HepG2 (cell line): ENCODE results near the gene OR5B21. TPM values are rescaled to one million over a fixed set of nuclear protein-coding genes. Genes with fewer than 3 reads are reported as not detected.

ENCODE experiments used
- ATAC-seq: fragments of 200-7000 bp; cut with Tn5 transposase; 3 replicates; pipeline ENCODE4 v1.9.1; 2020; ENCODE audit warnings: mild to moderate bottlenecking, moderate library complexity
- BruUV-seq: library from RNA; stranded (reverse); fragments of 400-500 nt; replicated peaks from 2 replicates; lab custom pipeline; 2021; lab: Mats Ljungman, UMichigan
- CTCF ChIA-PET: fragments of 300-600 bp; formaldehyde crosslinking; extraction: SDS; loops from one replicate; lab custom pipeline; 2021; ENCODE audit warnings: low total read pairs, inconsistent platforms, low intra/inter-chr PET ratio; lab: Yijun Ruan, JAX
- POLR2A ChIA-PET: fragments of 350-600 bp; sonication (Branson Sonifier 250); formaldehyde crosslinking; loops from one replicate; lab custom pipeline; 2020; ENCODE audit warnings: antibody characterized with exemption, inconsistent platforms; lab: Yijun Ruan, JAX
- DNase-seq: peaks from one replicate; pipeline ENCODE4 v3.0.0-alpha.2; 2015; ENCODE audit warnings: low spot score
- FAIRE-seq: peaks from 3 replicates; lab custom pipeline; 2011; peaks lifted over from hg19 to GRCh38; lab: Jason Lieb, UNC
- H2AFZ ChIP-seq: one replicate; pipeline ENCODE4 v1.6.1; 2011; ENCODE audit warnings: low read length, inconsistent platforms
- H3K27ac ChIP-seq: fragments of 300-600 bp; 3 replicates; pipeline ENCODE4 v1.8.0; 2011; ENCODE audit warnings: mixed run types, mild to moderate bottlenecking, mixed read lengths, low read length, inconsistent platforms; ENCODE audit not compliant: insufficient read depth; ENCODE audit errors: extremely low read length
- H3K27me3 ChIP-seq, 2 experiments: fragments of 200-600 bp in 1 of 2; 2 replicates in 1 of 2; 3 replicates in 1 of 2; pipeline versions ENCODE4 v1.6.0 to v1.8.0; 2011; ENCODE audit warnings: low read length in 2 of 2, mild to moderate bottlenecking in 2 of 2, moderate library complexity in 2 of 2, inconsistent platforms in 1 of 2; ENCODE audit not compliant: insufficient read depth in 2 of 2, control insufficient read depth in 1 of 2
- H3K36me3 ChIP-seq, 2 experiments: fragments of 200-600 bp in 1 of 2; replicated peaks in 1 of 2; 2 replicates in 1 of 2; 3 replicates in 1 of 2; pipeline versions ENCODE4 v1.5.1 to v1.8.0; 2011; ENCODE audit warnings: low read length in 2 of 2, inconsistent platforms in 1 of 2; ENCODE audit not compliant: insufficient read depth in 2 of 2, control insufficient read depth in 1 of 2
- H3K4me1 ChIP-seq: 2 replicates; pipeline ENCODE4 v1.5.1; 2012; ENCODE audit warnings: low read length, inconsistent platforms; ENCODE audit not compliant: insufficient read depth
- H3K4me2 ChIP-seq: 2 replicates; pipeline ENCODE4 v1.6.0; 2011; ENCODE audit warnings: low read depth, low read length, inconsistent platforms
- H3K4me3 ChIP-seq, 3 experiments: fragments of 200-600 bp in 1 of 3; sonication (generic), shearing (Covaris generic) in 1 of 3; replicated peaks in 1 of 3; 2 replicates each; pipeline ENCODE4 v1.5.1; 2011 to 2016; ENCODE audit warnings: low read length in 3 of 3, inconsistent platforms in 2 of 3, low read depth in 2 of 3, mild to moderate bottlenecking in 2 of 3, control low read depth in 1 of 3, mixed read lengths in 1 of 3; ENCODE audit not compliant: insufficient read depth in 1 of 3
- H3K79me2 ChIP-seq: one replicate; pipeline ENCODE4 v1.6.1; 2011; ENCODE audit warnings: low read length, inconsistent platforms; ENCODE audit not compliant: insufficient read depth
- H3K9ac ChIP-seq: 2 replicates; pipeline ENCODE4 v1.6.0; 2011; ENCODE audit warnings: mild to moderate bottlenecking, low read depth, low read length, inconsistent platforms; ENCODE audit not compliant: insufficient read depth
- H3K9me3 ChIP-seq: 2 replicates; pipeline ENCODE4 v1.5.1; 2012; ENCODE audit warnings: mild to moderate bottlenecking, low read length
- H4K20me1 ChIP-seq: 2 replicates; pipeline ENCODE4 v1.6.0; 2011; ENCODE audit warnings: inconsistent platforms, mild to moderate bottlenecking, low read length, moderate library complexity; ENCODE audit not compliant: insufficient read depth
- CEBPB ChIP-seq: IDR thresholded peaks from 2 replicates; pipeline ENCODE4 v1.6.1; 2011; ENCODE audit warnings: low read depth, low read length, improper control_type of control experiment, borderline replicate concordance
- NKX3-1 ChIP-seq: sonication (generic); formaldehyde crosslinking; IDR thresholded peaks from 2 replicates; pipeline ENCODE4 v1.5.0; 2020; ENCODE audit warnings: missing genetic modification reagents
- SAFB2 ChIP-seq: sonication (generic); formaldehyde crosslinking; IDR thresholded peaks from 2 replicates; pipeline ENCODE4 v1.5.1; 2020; ENCODE audit warnings: missing genetic modification reagents, low read depth, mild to moderate bottlenecking, borderline replicate concordance
- SNAI1 ChIP-seq: sonication (generic); formaldehyde crosslinking; IDR thresholded peaks from 2 replicates; pipeline ENCODE4 v1.5.0; 2020; ENCODE audit warnings: mild to moderate bottlenecking, missing genetic modification reagents, borderline replicate concordance
- ZNF230 ChIP-seq: sonication (generic); formaldehyde crosslinking; IDR thresholded peaks from 2 replicates; pipeline ENCODE4 v1.4.0; 2020; ENCODE audit warnings: mild to moderate bottlenecking, missing genetic modification reagents
- ZNF296 ChIP-seq: sonication (generic); formaldehyde crosslinking; conservative IDR thresholded peaks from 2 replicates; pipeline ENCODE4 v1.5.0; 2020; ENCODE audit warnings: mild to moderate bottlenecking, missing genetic modification reagents
- WGBS: methylation state at CpG from one replicate; pipeline ENCODE4 v1.1.6; 2017; ENCODE audit warnings: low lambda C conversion rate; 5-methylcytosine and 5-hydroxymethylcytosine counted together
- in situ Hi-C: cut with HindIII; loops from 2 replicates; pipeline ENCODE4 v1.10.0; 2017; ENCODE audit warnings: low pct_unique_long_range_greater_than_20kb; ENCODE audit not compliant: extremely low pct_ligation_motif_present
- intact Hi-C: fragments of 100-400 bp; cut with micrococcal nuclease; formaldehyde crosslinking; loops from one replicate; pipeline ENCODE4 v1.10.0; 2022; ENCODE audit not compliant: unreplicated experiment
- polyA plus RNA-seq, 8 experiments: library from polyadenylated mRNA; depleted of rRNA in 3 of 8; stranded (reverse) in 7 of 8; unstranded in 1 of 8; fragments of >200 nt; fragmentation: Illumina TruSeq in 4 of 8; extraction: Trizol in 4 of 8; gene quantifications; 2 replicates each; pipeline versions ENCODE4 v1.2.1 to v1.2.3, GENCODE V29; 2011 to 2016; ENCODE audit warnings: low read depth in 4 of 8, missing spikeins in 1 of 8, mixed read lengths in 1 of 8; ENCODE audit not compliant: insufficient read depth in 1 of 8
- total RNA-seq, 5 experiments: library from RNA; depleted of rRNA; stranded (reverse); fragments of >200 nt; fragmentation: Illumina TruSeq; extraction: Trizol; gene quantifications; 2 replicates each; pipeline ENCODE4 v1.2.3, GENCODE V29; 2016; ENCODE audit warnings: low read depth in 1 of 5
- TF ChIP-seq, protein P1 (sequence below): sonication (generic); formaldehyde crosslinking; conservative IDR thresholded peaks from 2 replicates; pipeline ENCODE4 v1.8.0; 2022; ENCODE audit warnings: low read depth, missing genetic modification reagents
- TF ChIP-seq, protein P2 (sequence below): sonication (generic); formaldehyde crosslinking; IDR thresholded peaks from 2 replicates; pipeline ENCODE4 v1.4.0; 2020; ENCODE audit warnings: mild to moderate bottlenecking, missing genetic modification reagents
- TF ChIP-seq, protein P3 (sequence below): sonication (generic); formaldehyde crosslinking; IDR thresholded peaks from 2 replicates; pipeline ENCODE4 v1.5.0; 2020; ENCODE audit warnings: missing genetic modification reagents
- TF ChIP-seq, protein P4 (sequence below): sonication (generic); formaldehyde crosslinking; IDR thresholded peaks from 2 replicates; pipeline ENCODE4 v1.5.0; 2020; ENCODE audit warnings: missing genetic modification reagents

Gene OR5B21
- total and polyA plus RNA-seq, 2 of the 13 experiments (the other 11 are each of a cell fraction or from before 2014, with no cell fraction given), result not detected

DNA sequence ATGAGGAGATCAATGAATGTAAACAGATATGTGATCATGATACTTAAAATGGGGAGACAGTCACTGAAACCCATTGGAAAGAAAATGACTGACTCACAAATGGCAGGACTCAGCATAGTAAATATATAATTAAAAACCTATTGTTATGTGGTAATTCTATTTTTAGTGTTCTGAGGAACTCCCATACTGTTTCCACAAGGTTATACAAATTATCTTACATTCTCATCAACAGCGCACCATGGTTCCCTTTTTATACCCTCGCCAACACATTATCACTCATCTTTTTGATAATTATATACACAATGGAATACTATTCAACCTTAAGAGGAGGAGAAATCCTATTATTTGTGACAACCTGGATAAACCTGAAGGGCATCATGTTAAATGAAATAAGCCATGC is 17.1 kb downstream of the OR5B21 start:
- intact Hi-C loops, result no loop called here
- no peak for DNase-seq
- H3K79me2 ChIP-seq, result no peaks in the 10 kb centered on the region
- no peak overlapping the region for H3K9ac ChIP-seq
- H3K4me3 ChIP-seq, result no peak overlapping the region
- 41% methylated on average over 2 of the region's 2 CpGs for WGBS
- no peaks in the 10 kb centered on the region for H4K20me1 ChIP-seq
- no peaks in the 10 kb centered on the region for H3K36me3 ChIP-seq
- H2AFZ ChIP-seq, result no peak overlapping the region
- BruUV-seq, result no TSS peak
- no peak overlapping the region for H3K27ac ChIP-seq
- ChIA-PET POLR2A (no interaction called here), CTCF (no interaction called here)
- in situ Hi-C loops, result loop anchor here (25.0 kb wide), 1 partner anchor 329 kb away; no protein-coding TSS in a partner anchor
- H3K4me1 ChIP-seq, result no peaks in the 10 kb centered on the region
- no peaks in the 10 kb centered on the region for H3K27me3 ChIP-seq
- ATAC-seq, result no peak
- no peaks in the 10 kb centered on the region for H3K9me3 ChIP-seq
- TF ChIP-seq SNAI1 (CRISPR knock-in tag), result no peak
- TF ChIP-seq, protein P1, sequence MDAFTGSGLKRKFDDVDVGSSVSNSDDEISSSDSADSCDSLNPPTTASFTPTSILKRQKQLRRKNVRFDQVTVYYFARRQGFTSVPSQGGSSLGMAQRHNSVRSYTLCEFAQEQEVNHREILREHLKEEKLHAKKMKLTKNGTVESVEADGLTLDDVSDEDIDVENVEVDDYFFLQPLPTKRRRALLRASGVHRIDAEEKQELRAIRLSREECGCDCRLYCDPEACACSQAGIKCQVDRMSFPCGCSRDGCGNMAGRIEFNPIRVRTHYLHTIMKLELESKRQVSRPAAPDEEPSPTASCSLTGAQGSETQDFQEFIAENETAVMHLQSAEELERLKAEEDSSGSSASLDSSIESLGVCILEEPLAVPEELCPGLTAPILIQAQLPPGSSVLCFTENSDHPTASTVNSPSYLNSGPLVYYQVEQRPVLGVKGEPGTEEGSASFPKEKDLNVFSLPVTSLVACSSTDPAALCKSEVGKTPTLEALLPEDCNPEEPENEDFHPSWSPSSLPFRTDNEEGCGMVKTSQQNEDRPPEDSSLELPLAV (CRISPR knock-in tag), result no peak
- TF ChIP-seq, protein P2, sequence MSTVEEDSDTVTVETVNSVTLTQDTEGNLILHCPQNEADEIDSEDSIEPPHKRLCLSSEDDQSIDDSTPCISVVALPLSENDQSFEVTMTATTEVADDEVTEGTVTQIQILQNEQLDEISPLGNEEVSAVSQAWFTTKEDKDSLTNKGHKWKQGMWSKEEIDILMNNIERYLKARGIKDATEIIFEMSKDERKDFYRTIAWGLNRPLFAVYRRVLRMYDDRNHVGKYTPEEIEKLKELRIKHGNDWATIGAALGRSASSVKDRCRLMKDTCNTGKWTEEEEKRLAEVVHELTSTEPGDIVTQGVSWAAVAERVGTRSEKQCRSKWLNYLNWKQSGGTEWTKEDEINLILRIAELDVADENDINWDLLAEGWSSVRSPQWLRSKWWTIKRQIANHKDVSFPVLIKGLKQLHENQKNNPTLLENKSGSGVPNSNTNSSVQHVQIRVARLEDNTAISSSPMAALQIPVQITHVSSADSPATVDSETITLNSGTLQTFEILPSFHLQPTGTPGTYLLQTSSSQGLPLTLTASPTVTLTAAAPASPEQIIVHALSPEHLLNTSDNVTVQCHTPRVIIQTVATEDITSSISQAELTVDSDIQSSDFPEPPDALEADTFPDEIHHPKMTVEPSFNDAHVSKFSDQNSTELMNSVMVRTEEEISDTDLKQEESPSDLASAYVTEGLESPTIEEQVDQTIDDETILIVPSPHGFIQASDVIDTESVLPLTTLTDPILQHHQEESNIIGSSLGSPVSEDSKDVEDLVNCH (CRISPR knock-in tag), result no peak
- TF ChIP-seq ZNF230 (CRISPR knock-in tag), result no peak
- TF ChIP-seq, protein P3, sequence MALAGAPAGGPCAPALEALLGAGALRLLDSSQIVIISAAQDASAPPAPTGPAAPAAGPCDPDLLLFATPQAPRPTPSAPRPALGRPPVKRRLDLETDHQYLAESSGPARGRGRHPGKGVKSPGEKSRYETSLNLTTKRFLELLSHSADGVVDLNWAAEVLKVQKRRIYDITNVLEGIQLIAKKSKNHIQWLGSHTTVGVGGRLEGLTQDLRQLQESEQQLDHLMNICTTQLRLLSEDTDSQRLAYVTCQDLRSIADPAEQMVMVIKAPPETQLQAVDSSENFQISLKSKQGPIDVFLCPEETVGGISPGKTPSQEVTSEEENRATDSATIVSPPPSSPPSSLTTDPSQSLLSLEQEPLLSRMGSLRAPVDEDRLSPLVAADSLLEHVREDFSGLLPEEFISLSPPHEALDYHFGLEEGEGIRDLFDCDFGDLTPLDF (CRISPR knock-in tag), result no peak
- TF ChIP-seq ZNF296, result no peak
- TF ChIP-seq, protein P4, sequence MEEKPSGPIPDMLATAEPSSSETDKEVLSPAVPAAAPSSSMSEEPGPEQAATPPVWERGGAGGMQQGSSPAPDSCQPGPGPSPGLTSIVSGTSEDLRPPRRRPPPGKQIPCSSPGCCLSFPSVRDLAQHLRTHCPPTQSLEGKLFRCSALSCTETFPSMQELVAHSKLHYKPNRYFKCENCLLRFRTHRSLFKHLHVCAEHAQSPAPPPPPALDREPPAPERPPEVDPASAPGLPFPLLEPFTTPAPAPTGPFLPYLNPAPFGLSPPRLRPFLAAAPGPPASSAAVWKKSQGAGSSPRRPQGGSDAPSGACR, result no peak
- no peak for TF ChIP-seq NKX3-1
- no peak for TF ChIP-seq CEBPB
- TF ChIP-seq SAFB2 (CRISPR knock-in tag), result no peak
- H3K4me2 ChIP-seq, result no peak overlapping the region
- FAIRE-seq, result no peak
